ENCODE results near the gene SCAMP1. TPM values are rescaled to one million over a fixed set of nuclear protein-coding genes. Genes with fewer than 3 reads are reported as not detected.
A peak's percentile ranks its signal among the peaks of the same experiment; 100 is the strongest.

Gene SCAMP1
- total RNA-seq, 6 experiments from 2014 or later, result 10.4 to 18.4 (median 11.1) TPM

DNA sequence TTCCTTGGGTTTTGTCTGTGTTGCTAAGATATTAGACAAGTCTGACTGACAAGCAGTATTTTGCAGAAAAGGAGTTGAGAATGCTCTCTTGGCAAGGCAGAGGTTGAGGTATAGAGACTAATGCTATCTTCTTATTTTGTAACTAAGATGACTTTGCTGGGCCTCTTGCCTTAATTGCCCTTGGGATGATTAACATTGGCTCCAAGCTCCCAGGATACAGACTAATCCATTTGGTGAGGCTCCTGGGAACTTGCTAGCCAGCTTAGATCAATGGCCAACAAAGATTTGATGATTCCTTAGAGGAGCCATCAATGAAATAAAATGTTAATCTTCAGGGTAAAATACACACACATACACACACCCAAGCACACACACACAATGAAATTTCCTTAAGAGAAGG lies 37.2 kb upstream of the SCAMP1 start:
- Histone ChIP-seq H3K36me3 (no peaks in the 10 kb centered on the region), H3K9me3 (no peaks in the 10 kb centered on the region), H3K27ac (no peak overlapping the region), H3K27me3 (no peaks in the 10 kb centered on the region), H3K4me1 (no peaks in the 10 kb centered on the region), H3K4me3 (no peak overlapping the region)
- intact Hi-C loops (cut with DNase I), result no loop called here
- TF ChIP-seq, protein P1, sequence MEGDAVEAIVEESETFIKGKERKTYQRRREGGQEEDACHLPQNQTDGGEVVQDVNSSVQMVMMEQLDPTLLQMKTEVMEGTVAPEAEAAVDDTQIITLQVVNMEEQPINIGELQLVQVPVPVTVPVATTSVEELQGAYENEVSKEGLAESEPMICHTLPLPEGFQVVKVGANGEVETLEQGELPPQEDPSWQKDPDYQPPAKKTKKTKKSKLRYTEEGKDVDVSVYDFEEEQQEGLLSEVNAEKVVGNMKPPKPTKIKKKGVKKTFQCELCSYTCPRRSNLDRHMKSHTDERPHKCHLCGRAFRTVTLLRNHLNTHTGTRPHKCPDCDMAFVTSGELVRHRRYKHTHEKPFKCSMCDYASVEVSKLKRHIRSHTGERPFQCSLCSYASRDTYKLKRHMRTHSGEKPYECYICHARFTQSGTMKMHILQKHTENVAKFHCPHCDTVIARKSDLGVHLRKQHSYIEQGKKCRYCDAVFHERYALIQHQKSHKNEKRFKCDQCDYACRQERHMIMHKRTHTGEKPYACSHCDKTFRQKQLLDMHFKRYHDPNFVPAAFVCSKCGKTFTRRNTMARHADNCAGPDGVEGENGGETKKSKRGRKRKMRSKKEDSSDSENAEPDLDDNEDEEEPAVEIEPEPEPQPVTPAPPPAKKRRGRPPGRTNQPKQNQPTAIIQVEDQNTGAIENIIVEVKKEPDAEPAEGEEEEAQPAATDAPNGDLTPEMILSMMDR (IDR thresholded peaks at IDR 0.05), result no peak
- no peak for TF ChIP-seq POLR2A (IDR thresholded peaks at IDR 0.05)
- DNase-seq (no peak), ATAC-seq (no peak)

DNA sequence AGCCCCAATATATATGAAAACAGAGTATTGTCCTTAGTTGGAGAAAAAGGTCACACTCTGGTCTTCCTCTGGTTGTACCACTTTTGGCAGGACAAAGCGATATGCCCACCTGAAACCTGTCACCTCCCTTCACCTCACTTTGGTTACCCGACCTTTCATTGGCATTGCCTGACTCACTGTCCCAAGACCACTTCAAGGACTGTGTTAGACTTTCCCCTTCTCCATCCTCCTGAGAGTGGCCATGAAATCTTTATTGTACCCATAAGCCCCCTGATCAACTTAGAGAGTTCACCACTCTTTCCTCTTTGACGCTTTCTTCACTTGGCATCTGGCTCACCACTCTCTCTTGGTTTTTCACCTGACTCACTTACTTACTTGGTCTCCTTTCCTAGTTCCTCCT lies 33.5 kb upstream of the SCAMP1 start:
- no peaks in the 10 kb centered on the region for H3K9me3 ChIP-seq

DNA sequence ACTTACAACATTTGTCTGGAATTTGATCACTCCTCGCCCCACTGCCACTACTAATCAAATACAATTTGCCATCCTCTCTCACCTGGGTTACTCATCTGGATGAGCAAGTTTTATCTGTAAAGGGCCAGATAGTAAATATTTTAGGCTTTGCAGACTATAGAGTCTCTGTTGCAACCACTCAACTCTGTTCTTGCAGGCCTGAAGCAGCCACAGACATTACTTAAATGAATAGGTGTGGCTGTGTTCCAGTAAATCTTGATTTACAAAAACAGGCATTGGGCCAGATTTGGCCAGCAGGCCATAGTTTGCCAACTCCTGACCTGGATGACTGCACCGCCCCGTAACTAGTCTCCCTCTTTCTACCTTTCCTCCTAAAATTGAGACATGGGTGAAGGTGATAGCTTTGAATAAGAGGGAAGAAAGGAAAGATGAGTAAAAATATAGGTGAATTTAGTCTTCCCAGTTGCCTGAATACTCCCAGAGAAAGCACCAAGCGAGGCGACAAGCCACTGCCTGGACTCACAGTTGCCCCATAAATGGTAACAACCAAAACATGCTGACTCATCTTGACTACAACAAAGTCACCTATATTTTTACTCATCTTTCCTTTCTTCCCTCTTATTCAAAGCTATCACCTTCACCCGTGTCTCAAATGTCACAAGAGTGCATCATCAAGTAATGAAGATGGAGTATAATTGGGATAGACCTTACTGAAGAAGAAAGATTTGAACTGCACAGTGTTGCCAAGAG lies 32.5 kb upstream of the SCAMP1 start:
- 65% methylated on average over 6 of the region's 6 CpGs for WGBS (ENCODE audit: insufficient coverage, low coverage, low lambda C conversion rate, missing lambda C conversion rate)
- H3K4me3 ChIP-seq, result no peak overlapping the region
- intact Hi-C loops (cut with DNase I), result no loop called here
- no peaks in the 10 kb centered on the region for H3K27me3 ChIP-seq
- TF ChIP-seq, protein P1 (IDR thresholded peaks at IDR 0.05), result no peak
- no peak for TF ChIP-seq POLR2A (IDR thresholded peaks at IDR 0.05)
- H3K9me3 ChIP-seq, result no peaks in the 10 kb centered on the region
- no peak overlapping the region for H3K27ac ChIP-seq
- H3K4me1 ChIP-seq, result no peaks in the 10 kb centered on the region
- DNase-seq, result no peak
- peak in 1 of 4 donors; percentile 42 for ATAC-seq
- H3K36me3 ChIP-seq, result no peaks in the 10 kb centered on the region

More for the DNA sequence above, 33.5 kb upstream of the SCAMP1 start:
- 93% methylated on average over 3 of the region's 3 CpGs for WGBS (ENCODE audit: insufficient coverage, low coverage, low lambda C conversion rate, missing lambda C conversion rate)
- Histone ChIP-seq H3K4me3 (no peak overlapping the region), H3K27ac (no peak overlapping the region), H3K36me3 (no peaks in the 10 kb centered on the region), H3K4me1 (no peaks in the 10 kb centered on the region), H3K27me3 (no peaks in the 10 kb centered on the region)
- no peak for ATAC-seq
- DNase-seq, result no peak
- no peak for TF ChIP-seq POLR2A (IDR thresholded peaks at IDR 0.05)
- TF ChIP-seq, protein P1 (IDR thresholded peaks at IDR 0.05), result no peak
- intact Hi-C loops (cut with DNase I), result no loop called here

DNA sequence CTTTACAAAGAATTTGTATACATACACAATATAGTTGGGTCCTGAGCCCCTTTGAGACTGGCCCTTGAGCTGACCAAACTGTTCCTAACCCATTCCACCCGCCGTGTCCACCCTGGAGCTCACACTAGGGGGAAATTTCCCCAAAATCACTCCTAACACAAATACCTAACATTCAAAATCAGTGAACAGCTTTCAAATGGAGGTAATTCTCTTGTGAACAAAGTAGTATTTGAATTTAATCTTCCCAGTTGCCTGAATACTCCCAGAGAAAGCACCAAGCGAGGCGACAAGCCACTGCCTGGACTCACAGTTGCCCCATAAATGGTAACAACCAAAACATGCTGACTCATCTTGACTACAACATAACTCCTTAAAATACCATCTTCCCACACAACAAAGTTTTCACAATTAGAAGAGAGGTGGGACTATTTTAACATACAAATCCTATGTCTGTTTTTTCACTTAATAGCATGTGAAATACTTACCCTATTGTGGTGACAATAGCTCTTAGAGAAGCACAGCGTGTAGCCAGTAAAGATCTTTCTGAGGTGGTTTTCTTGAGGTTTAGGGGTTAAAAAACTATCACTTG lies 31.7 kb upstream of the SCAMP1 start:
- no peak overlapping the region for H3K27ac ChIP-seq
- no peaks in the 10 kb centered on the region for H3K4me1 ChIP-seq
- ATAC-seq (no peak), DNase-seq (no peak)
- no peaks in the 10 kb centered on the region for H3K36me3 ChIP-seq
- TF ChIP-seq POLR2A (IDR thresholded peaks at IDR 0.05), result no peak
- TF ChIP-seq, protein P1 (IDR thresholded peaks at IDR 0.05), result no peak
- no peak overlapping the region for H3K4me3 ChIP-seq
- whole genome bisulfite sequencing (ENCODE audit: insufficient coverage, low coverage, low lambda C conversion rate, missing lambda C conversion rate), result 83% methylated on average over 5 of the region's 5 CpGs
- no peaks in the 10 kb centered on the region for H3K27me3 ChIP-seq
- intact Hi-C loops (cut with DNase I), result no loop called here
- no peaks in the 10 kb centered on the region for H3K9me3 ChIP-seq

All from right lobe of liver (tissue), 6 donors.